Lower lobe of right lung (tissue), 2 donors: ENCODE results near the gene GBP7. TPM values are rescaled to one million over a fixed set of nuclear protein-coding genes. Genes with fewer than 3 reads are reported as not detected.

Source experiments
- ATAC-seq, 2 donors: fragments of 200-7000 bp; cut with Tn5 transposase; one replicate each; pipeline ENCODE4 v1.9.1; 2020 to 2022; ENCODE audit warnings: mild to moderate bottlenecking in 2 of 2, moderate library complexity in 2 of 2
- DNase-seq: peaks from one replicate; pipeline ENCODE4 v3.0.0-alpha.2; 2020
- H3K27ac ChIP-seq: fragments of 200-600 bp; one replicate; pipeline ENCODE4 v1.8.0; 2022
- H3K27me3 ChIP-seq: fragments of 200-600 bp; one replicate; pipeline ENCODE4 v1.8.0; 2022; ENCODE audit warnings: low read depth
- H3K36me3 ChIP-seq: fragments of 200-600 bp; one replicate; pipeline ENCODE4 v1.8.0; 2022; ENCODE audit warnings: mild to moderate bottlenecking
- H3K4me1 ChIP-seq: fragments of 200-600 bp; one replicate; pipeline ENCODE4 v1.8.0; 2022
- H3K4me3 ChIP-seq: fragments of 200-600 bp; one replicate; pipeline ENCODE4 v1.8.0; 2022; ENCODE audit warnings: mild to moderate bottlenecking
- H3K9me3 ChIP-seq: fragments of 200-600 bp; one replicate; pipeline ENCODE4 v1.8.0; 2022
- intact Hi-C: fragments of 100-400 bp; cut with DNase I; formaldehyde crosslinking; loops from one replicate; pipeline ENCODE4 v1.11.0; 2022
- total RNA-seq: library from RNA; stranded (reverse); fragmentation: NEBNext Ultra II Directional; extraction: Animal tissue kit (Norgen Biotek cat#: 25700); gene quantifications from one replicate; pipeline ENCODE4 v1.2.1, GENCODE V29; 2021
- TF ChIP-seq, protein P1 (sequence below): fragments of 200-600 bp; IDR thresholded peaks from one replicate; pipeline ENCODE4 v1.8.0; 2022; ENCODE audit warnings: antibody characterized with exemption, mild to moderate bottlenecking
- donor health status: DM: no; HTN: yes; CAD: no; lungs with severe emphysema.

GBP7 gene
- total RNA-seq, 1 donor from 2014 or later: not detected

DNA sequence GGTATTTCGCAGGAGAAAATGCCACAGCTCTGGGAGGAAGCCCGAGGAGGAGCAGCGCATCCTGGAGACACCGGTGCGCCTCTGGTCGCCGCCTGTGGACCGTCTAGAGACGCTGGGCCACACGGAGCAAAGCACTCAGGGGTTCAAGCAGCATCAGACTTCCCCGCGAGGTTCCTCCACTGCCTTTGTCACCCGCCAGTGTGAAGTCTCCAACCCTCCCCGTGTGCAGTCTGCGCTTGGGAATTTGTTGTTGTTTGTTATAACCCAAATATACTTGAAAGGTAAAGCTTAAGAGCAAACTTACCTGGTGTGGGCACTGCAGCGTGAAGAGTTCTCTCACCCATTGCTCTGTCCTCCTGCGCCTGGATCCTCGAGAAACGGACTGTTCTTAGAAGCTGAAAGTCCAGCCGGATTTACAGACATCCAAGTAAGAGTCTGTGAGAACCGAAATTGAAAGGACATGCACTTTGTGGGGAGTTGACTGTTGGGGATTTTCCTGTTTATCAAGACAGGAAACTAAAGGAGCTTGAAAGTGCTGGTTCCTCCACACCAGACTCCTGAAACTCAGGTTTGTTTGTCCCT, 22.8 kb upstream of the GBP7 start, which contains the start of gene GBP4:
GBP4 (minus strand) TSS at position 452 of the 582 bp plus-strand sequence; CDS start at position 344, 108 bp downstream.
- intact Hi-C loops: no loop called here
- TF ChIP-seq, protein P1, sequence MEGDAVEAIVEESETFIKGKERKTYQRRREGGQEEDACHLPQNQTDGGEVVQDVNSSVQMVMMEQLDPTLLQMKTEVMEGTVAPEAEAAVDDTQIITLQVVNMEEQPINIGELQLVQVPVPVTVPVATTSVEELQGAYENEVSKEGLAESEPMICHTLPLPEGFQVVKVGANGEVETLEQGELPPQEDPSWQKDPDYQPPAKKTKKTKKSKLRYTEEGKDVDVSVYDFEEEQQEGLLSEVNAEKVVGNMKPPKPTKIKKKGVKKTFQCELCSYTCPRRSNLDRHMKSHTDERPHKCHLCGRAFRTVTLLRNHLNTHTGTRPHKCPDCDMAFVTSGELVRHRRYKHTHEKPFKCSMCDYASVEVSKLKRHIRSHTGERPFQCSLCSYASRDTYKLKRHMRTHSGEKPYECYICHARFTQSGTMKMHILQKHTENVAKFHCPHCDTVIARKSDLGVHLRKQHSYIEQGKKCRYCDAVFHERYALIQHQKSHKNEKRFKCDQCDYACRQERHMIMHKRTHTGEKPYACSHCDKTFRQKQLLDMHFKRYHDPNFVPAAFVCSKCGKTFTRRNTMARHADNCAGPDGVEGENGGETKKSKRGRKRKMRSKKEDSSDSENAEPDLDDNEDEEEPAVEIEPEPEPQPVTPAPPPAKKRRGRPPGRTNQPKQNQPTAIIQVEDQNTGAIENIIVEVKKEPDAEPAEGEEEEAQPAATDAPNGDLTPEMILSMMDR: no peak
- no peaks in the 10 kb centered on the region for H3K36me3 ChIP-seq
- peak within 1 kb of the TSS; percentile 64 for H3K4me3 ChIP-seq
- peaks cover 37% of the 10 kb centered on the region for H3K4me1 ChIP-seq
- peak; percentile 83 for ATAC-seq
- no peaks in the 10 kb centered on the region for H3K27me3 ChIP-seq
- peak within 1 kb of the TSS; percentile 84 for H3K27ac ChIP-seq
- H3K9me3 ChIP-seq: no peaks in the 10 kb centered on the region
- peak; percentile 64 for DNase-seq

DNA sequence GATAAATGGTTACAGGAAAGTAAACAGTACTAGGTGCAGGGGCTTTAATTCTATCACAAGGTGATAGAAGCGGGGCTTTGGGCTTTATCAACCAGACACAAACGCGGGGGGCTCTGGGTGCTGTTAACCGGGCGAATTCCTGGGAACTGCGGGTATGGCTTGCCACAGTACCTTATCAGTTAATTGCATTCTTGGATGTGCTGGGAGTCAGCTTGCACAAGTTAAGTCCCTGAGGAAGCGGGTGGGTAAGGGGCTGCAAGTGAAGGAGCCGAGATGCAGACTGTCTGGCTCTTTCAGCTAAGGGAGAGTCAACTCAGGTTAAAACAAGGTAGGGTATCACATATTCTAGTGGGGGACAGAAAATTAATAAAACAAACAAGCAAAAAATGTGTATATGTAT, 22.3 kb upstream of the GBP7 start:
- H3K27me3 ChIP-seq: no peaks in the 10 kb centered on the region
- intact Hi-C loops: no loop called here
- DNase-seq: no peak
- peak overlapping the region; percentile 64 for H3K4me3 ChIP-seq
- TF ChIP-seq, protein P1: no peak
- peaks cover 37% of the 10 kb centered on the region for H3K4me1 ChIP-seq
- H3K36me3 ChIP-seq: peaks cover 2% of the 10 kb centered on the region
- no peak for ATAC-seq
- peak overlapping the region; percentile 84 for H3K27ac ChIP-seq
- no peaks in the 10 kb centered on the region for H3K9me3 ChIP-seq

DNA sequence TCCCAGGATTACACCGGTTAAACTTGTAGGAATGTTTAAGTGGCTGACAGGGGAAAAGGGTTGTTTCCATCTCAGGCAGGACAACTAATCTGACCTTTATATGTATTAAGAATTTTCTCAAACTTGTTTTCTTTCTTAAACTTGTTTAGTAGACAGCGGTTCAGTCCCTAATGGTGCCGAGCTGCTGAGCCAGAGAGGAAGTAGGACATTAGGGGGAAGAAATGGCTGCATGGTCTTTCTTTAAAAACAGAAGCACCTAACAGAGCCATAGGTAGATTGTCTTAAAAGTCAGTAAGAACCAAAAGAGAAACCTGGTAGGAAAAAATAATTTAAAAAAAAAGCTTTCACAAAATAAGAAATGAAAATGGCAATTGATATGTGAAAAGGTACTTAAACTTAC, 19.7 kb upstream of the GBP7 start:
- peaks cover 24% of the 10 kb centered on the region for H3K36me3 ChIP-seq
- ATAC-seq (no peak), DNase-seq (no peak)
- H3K9me3 ChIP-seq: no peaks in the 10 kb centered on the region
- peak overlapping the region; percentile 64 for H3K4me3 ChIP-seq
- intact Hi-C loops: no loop called here
- no peak overlapping the region for H3K27ac ChIP-seq
- TF ChIP-seq, protein P1: no peak
- peaks cover 28% of the 10 kb centered on the region for H3K4me1 ChIP-seq
- H3K27me3 ChIP-seq: no peaks in the 10 kb centered on the region

DNA sequence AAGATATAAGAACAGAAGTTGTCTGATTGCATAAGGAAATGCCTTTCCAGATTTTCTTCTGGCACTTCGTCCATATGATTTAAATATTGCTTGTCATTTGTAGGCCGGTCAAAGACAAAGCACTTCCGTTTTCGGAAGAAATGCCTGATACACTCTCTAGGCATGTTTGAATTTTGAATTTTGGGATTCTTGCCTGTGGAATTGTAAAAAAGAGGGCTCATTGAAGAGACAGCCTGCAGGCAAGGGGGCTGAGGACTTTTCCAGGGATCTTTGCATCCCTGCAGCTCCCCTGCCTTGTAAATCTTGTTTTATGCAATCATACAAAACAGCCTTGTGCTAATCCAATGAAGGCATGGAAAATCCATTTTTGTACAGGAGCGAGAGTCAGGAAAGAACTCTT, 15.5 kb upstream of the GBP7 start:
- Histone ChIP-seq H3K27me3 (no peaks in the 10 kb centered on the region), H3K36me3 (peaks cover 55% of the 10 kb centered on the region), H3K27ac (no peak overlapping the region), H3K9me3 (no peaks in the 10 kb centered on the region), H3K4me3 (no peak overlapping the region), H3K4me1 (peaks cover 5% of the 10 kb centered on the region)
- ATAC-seq: no peak
- no peak for DNase-seq
- TF ChIP-seq, protein P1: no peak
- intact Hi-C loops: no loop called here

DNA sequence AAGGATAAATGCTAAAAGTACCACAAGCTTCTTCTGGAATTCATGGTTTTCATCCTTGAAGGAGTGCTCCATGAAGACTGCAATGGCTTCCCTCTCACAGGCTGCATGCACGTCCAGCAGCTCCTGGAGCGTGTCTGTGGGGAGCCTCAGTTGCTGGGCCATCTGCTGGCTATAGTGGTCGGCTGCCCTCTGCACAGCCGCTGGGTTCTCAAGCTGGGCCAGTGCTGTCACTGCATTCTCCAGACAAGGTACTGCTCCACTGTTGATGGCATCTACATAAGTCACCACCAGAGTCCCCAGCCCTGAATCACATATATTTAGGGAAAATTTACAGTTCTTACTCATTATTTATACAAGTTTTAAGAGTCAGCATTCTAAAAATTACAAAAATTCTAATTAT, 14.2 kb upstream of the GBP7 start:
- H3K4me3 ChIP-seq: no peak overlapping the region
- H3K4me1 ChIP-seq: peaks cover 5% of the 10 kb centered on the region
- DNase-seq: no peak
- intact Hi-C loops: no loop called here
- TF ChIP-seq, protein P1: no peak
- no peak overlapping the region for H3K27ac ChIP-seq
- ATAC-seq: no peak
- no peaks in the 10 kb centered on the region for H3K9me3 ChIP-seq
- peaks cover 68% of the 10 kb centered on the region for H3K36me3 ChIP-seq
- H3K27me3 ChIP-seq: no peaks in the 10 kb centered on the region
